ENCODE measurements around the gene ASGR2.

- TF ChIP-seq EZH2 (optimal IDR thresholded peaks at IDR 0.05; ENCODE audit: low read depth, low read length) (no peak), CTCF (IDR thresholded peaks at IDR 0.05; ENCODE audit: low read length) (peak; percentile 57)
These were observed 18.8 kb upstream of the ASGR2 start for GRCh38 chr17:7133424-7133823.

Measured in MM.1S (cell line).